Activated B cell treated with CpG ODN at 0.5 μM for 24 hours (primary cell): ENCODE measurements around the gene ODF4. TPM values are rescaled to one million over a fixed set of nuclear protein-coding genes. Genes with fewer than 3 reads are reported as not detected.

ENCODE experiments used
- ATAC-seq: fragments of 200-7000 bp; cut with Tn5 transposase; one replicate; pipeline ENCODE4 v1.10.0; 2021; ENCODE audit warnings: low read depth, mild to moderate bottlenecking, moderate library complexity
- CTCF ChIA-PET: fragments of 350-600 bp; sonication (Branson Sonifier 250); formaldehyde crosslinking; loops from one replicate; lab custom pipeline; 2021; ENCODE audit warnings: antibody characterized with exemption; lab: Charles Lee
- POLR2A ChIA-PET: fragments of 350-600 bp; sonication (Branson Sonifier 250); formaldehyde crosslinking; loops from one replicate; lab custom pipeline; 2021; ENCODE audit warnings: antibody characterized with exemption; lab: Charles Lee
- DNase-seq: peaks from one replicate; pipeline ENCODE4 v3.0.0; 2022
- H3K27ac Mint-ChIP-seq: one replicate; pipeline ENCODE4 v1.8.0; 2020; ENCODE audit warnings: mixed read lengths
- H3K27me3 Mint-ChIP-seq: one replicate; pipeline ENCODE4 v1.8.0; 2021; ENCODE audit warnings: mixed read lengths
- H3K36me3 Mint-ChIP-seq: one replicate; pipeline ENCODE4 v1.8.0; 2021; ENCODE audit warnings: low read depth, mixed read lengths
- H3K4me1 Mint-ChIP-seq: one replicate; pipeline ENCODE4 v1.8.0; 2021; ENCODE audit warnings: mixed read lengths
- H3K4me3 Mint-ChIP-seq: one replicate; pipeline ENCODE4 v1.8.0; 2020; ENCODE audit warnings: mild to moderate bottlenecking, mixed read lengths
- H3K9me3 Mint-ChIP-seq: one replicate; pipeline ENCODE4 v1.8.0; 2020; ENCODE audit warnings: mixed read lengths
- intact Hi-C: fragments of 100-400 bp; cut with micrococcal nuclease; formaldehyde crosslinking; loops from one replicate; pipeline ENCODE4 v1.15.1; 2024
- total RNA-seq: library from RNA; stranded (reverse); gene quantifications from 2 replicates; pipeline ENCODE4 v1.2.3, GENCODE V29; 2022
- TF ChIP-seq, protein P1 (sequence below): fragments of 200-600 bp; IDR thresholded peaks from one replicate; pipeline ENCODE4 v1.8.0; 2022; ENCODE audit warnings: antibody characterized with exemption, mild to moderate bottlenecking

The ODF4 gene
- total RNA-seq, 1 donor from 2014 or later = not detected

DNA sequence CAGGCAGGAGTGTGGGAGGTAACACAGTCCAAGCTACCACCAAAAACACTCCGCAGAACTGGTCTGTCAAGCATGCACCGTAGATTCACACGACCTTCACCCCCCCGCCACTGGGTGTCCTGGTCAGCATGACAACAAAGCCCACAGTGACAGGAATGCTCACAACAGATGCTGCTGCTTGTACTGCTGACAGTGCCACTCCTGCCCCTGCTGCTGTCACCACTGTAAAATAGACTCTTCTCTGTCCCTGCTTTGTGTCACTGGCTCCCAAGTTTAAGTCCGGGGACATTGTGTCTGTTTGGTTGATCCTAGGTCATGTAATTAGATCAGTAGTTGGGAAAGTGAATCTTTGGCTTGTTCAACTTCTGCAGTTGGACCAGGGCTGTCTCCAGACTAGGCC, 7.0 kb upstream of the ODF4 start:
- DNase-seq (no peak), ATAC-seq (no peak)
- ChIA-PET CTCF (no interaction called here), POLR2A (no interaction called here)
- Mint-ChIP-seq H3K27ac (no peak overlapping the region), H3K27me3 (peaks cover 20% of the 10 kb centered on the region), H3K36me3 (no peaks in the 10 kb centered on the region), H3K9me3 (no peaks in the 10 kb centered on the region), H3K4me1 (peaks cover under 1% of the 10 kb centered on the region), H3K4me3 (no peak overlapping the region)
- TF ChIP-seq, protein P1, sequence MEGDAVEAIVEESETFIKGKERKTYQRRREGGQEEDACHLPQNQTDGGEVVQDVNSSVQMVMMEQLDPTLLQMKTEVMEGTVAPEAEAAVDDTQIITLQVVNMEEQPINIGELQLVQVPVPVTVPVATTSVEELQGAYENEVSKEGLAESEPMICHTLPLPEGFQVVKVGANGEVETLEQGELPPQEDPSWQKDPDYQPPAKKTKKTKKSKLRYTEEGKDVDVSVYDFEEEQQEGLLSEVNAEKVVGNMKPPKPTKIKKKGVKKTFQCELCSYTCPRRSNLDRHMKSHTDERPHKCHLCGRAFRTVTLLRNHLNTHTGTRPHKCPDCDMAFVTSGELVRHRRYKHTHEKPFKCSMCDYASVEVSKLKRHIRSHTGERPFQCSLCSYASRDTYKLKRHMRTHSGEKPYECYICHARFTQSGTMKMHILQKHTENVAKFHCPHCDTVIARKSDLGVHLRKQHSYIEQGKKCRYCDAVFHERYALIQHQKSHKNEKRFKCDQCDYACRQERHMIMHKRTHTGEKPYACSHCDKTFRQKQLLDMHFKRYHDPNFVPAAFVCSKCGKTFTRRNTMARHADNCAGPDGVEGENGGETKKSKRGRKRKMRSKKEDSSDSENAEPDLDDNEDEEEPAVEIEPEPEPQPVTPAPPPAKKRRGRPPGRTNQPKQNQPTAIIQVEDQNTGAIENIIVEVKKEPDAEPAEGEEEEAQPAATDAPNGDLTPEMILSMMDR = no peak
- intact Hi-C loops = no loop called here

- ChIA-PET POLR2A (no interaction called here), CTCF (no interaction called here)
- TF ChIP-seq, protein P1 = no peak
- no peak for ATAC-seq
- H3K9me3 Mint-ChIP-seq = no peaks in the 10 kb centered on the region
- intact Hi-C loops = no loop called here
- H3K4me1 Mint-ChIP-seq = peaks cover 6% of the 10 kb centered on the region
- no peak overlapping the region for H3K27ac Mint-ChIP-seq
- no peaks in the 10 kb centered on the region for H3K36me3 Mint-ChIP-seq
- H3K27me3 Mint-ChIP-seq = peaks cover 15% of the 10 kb centered on the region
- no peak overlapping the region for H3K4me3 Mint-ChIP-seq
- no peak for DNase-seq
Measured at GRCh38 chr17:8333281-8333680, 6.4 kb upstream of the ODF4 start.

- TF ChIP-seq, protein P1 = no peak
- Mint-ChIP-seq H3K4me1 (peaks cover 8% of the 10 kb centered on the region), H3K9me3 (no peaks in the 10 kb centered on the region), H3K27me3 (peaks cover 3% of the 10 kb centered on the region), H3K36me3 (no peaks in the 10 kb centered on the region), H3K4me3 (no peak overlapping the region), H3K27ac (no peak overlapping the region)
- ChIA-PET CTCF (no interaction called here), POLR2A (interaction anchor here (0.5 to 1.0 kb wide), 2 partner anchors 29 to 39 kb away, joined by 3 to 4 read pairs; partner anchors contain the start of gene KRABD2)
- ATAC-seq (no peak), DNase-seq (no peak)
- intact Hi-C loops = no loop called here
Measured at GRCh38 chr17:8337802-8338752, 1.6 kb upstream of the ODF4 start.

DNA sequence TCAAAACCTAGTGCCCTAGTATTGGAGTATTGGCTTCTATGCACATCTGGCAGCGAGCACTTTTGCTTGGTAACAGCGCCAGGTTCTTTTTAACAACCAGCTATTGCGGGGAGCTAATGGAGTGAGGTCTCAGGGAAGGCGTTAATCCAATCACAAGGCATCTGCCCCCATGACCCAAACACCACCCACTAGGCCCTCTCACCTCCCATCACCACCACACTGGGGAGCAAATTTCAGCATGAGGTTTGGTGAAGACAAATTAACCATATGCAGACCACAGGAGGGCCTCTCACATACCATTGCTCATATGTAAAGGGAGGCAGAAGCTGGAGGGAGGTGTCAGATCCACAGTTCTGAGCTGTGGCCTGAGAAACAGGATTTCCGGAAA, 893 bp upstream of the ODF4 start:
- no peak overlapping the region for H3K27ac Mint-ChIP-seq
- TF ChIP-seq, protein P1 = no peak
- POLR2A ChIA-PET = interaction anchor here (1.0 kb wide), 1 partner anchor 38 kb away, joined by 3 read pairs; the partner anchor contains the start of gene KRABD2
- H3K9me3 Mint-ChIP-seq = no peaks in the 10 kb centered on the region
- DNase-seq (no peak), ATAC-seq (no peak)
- H3K27me3 Mint-ChIP-seq = peaks cover 3% of the 10 kb centered on the region
- H3K4me3 Mint-ChIP-seq = no peak overlapping the region
- CTCF ChIA-PET = no interaction called here
- H3K36me3 Mint-ChIP-seq = no peaks in the 10 kb centered on the region
- peaks cover 8% of the 10 kb centered on the region for H3K4me1 Mint-ChIP-seq
- intact Hi-C loops = no loop called here

DNA sequence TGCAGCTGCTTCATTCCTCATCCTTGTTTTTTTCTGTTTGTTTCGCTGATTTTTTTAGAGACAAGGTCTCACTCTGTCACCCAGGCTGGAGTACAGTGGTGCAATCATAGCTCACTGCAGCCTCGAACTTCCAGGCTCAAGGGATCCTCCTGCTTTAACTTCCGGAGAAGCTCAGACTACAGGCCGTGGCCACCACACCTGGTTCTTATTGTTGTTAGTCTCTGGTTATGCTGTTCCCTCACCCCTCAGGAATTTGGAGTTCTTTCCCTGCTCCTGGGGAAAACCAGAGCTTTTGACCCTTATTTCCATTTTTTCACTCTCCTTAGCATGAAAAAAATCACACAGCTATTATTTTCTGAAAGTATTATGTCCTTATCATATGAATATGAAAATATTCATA, 1.8 kb downstream of the ODF4 start:
- no peak for ATAC-seq
- CTCF ChIA-PET = no interaction called here
- POLR2A ChIA-PET = no interaction called here

More for the DNA sequence above, 1.8 kb downstream of the ODF4 start:
- no peaks in the 10 kb centered on the region for H3K36me3 Mint-ChIP-seq
- peaks cover 8% of the 10 kb centered on the region for H3K4me1 Mint-ChIP-seq
- no peak overlapping the region for H3K27ac Mint-ChIP-seq
- intact Hi-C loops = no loop called here
- peaks cover 20% of the 10 kb centered on the region for H3K27me3 Mint-ChIP-seq
- TF ChIP-seq, protein P1 = no peak
- no peak for DNase-seq
- H3K9me3 Mint-ChIP-seq = no peaks in the 10 kb centered on the region
- no peak overlapping the region for H3K4me3 Mint-ChIP-seq
